Lower leg skin (tissue), 4 donors: ENCODE measurements around the gene CCT7. TPM values are rescaled to one million over a fixed set of nuclear protein-coding genes. Genes with fewer than 3 reads are reported as not detected.
A peak's percentile ranks its signal among the peaks of the same experiment; 100 is the strongest.

Source experiments
- DNase-seq, 2 donors: peaks; one replicate each; pipeline ENCODE4 v3.0.0-alpha.2; 2019; ENCODE audit warnings: low spot score in 2 of 2
- H3K4me3 ChIP-seq: fragments of 200-600 bp; sonication (generic); 2 replicates; pipeline ENCODE4 v1.5.1; 2017; ENCODE audit warnings: mild to moderate bottlenecking, low read depth; ENCODE audit not compliant: poor library complexity, severe bottlenecking
- POLR2A ChIP-seq, 2 donors: fragments of 450-650 bp; IDR thresholded peaks; one replicate each; pipeline ENCODE4 v1.6.1; 2016 to 2017; ENCODE audit warnings: antibody characterized with exemption in 2 of 2, mild to moderate bottlenecking in 1 of 2, moderate library complexity in 1 of 2
- WGBS, 2 donors: methylation state at CpG; one replicate each; pipeline ENCODE4 v1.1.5; 2018; 5-methylcytosine and 5-hydroxymethylcytosine counted together
- intact Hi-C: fragments of 100-400 bp; cut with DNase I; formaldehyde crosslinking; loops from one replicate; pipeline ENCODE4 v1.15.0; 2023; ENCODE audit warnings: low total_unique reads
- total RNA-seq, 4 donors: library from RNA; depleted of rRNA; stranded (reverse); fragments of >200 nt; gene quantifications; one replicate each; pipeline ENCODE4 v1.1.0, GENCODE V29; 2016
- TF ChIP-seq, protein P1 (sequence below), 3 donors: fragments of 450-650 bp; IDR thresholded peaks; one replicate each; pipeline ENCODE4 v1.5.1; 2016; ENCODE audit warnings: antibody characterized with exemption in 3 of 3, mild to moderate bottlenecking in 3 of 3, moderate library complexity in 2 of 3

Gene CCT7
- total RNA-seq, 4 donors from 2014 or later = 141 to 173 (median 156) TPM

DNA sequence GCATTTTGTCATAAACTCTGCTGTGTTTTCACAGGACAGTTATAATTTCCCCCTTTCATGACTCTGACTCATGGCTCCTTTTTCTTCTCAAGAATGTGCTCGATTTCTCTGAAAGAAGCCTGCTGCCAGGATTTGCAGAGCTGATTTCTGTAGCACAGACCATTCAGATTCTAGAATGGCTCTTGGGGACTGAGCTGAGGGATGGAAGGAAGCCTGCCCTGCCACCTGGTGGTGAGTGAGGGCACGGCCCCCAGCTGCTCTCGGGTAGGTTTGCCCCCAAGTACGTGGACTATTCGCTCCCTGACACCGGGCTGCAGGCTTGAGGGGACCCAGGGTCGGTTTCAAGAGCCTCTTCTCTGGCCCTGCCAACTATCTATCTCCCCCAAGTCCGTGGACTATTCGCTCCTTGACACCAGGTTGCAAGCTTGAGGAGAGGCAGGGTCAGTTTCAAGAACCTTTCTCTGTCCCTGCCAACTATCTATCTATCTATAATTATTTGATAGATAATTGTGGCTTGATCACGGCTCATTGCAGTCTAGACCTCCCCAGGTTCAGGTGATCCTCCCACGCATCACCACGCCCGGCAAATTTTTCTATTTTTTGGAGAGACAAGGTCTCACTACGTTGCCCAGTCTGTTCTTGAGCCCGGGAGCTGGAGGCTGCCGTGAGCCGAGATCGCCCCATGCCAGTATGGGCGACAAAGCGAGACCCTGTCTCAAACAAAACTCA lies 21.5 kb upstream of the CCT7 start:
- intact Hi-C loops = no loop called here
- DNase-seq = peak; percentile 34 to 94
- TF ChIP-seq, protein P1, sequence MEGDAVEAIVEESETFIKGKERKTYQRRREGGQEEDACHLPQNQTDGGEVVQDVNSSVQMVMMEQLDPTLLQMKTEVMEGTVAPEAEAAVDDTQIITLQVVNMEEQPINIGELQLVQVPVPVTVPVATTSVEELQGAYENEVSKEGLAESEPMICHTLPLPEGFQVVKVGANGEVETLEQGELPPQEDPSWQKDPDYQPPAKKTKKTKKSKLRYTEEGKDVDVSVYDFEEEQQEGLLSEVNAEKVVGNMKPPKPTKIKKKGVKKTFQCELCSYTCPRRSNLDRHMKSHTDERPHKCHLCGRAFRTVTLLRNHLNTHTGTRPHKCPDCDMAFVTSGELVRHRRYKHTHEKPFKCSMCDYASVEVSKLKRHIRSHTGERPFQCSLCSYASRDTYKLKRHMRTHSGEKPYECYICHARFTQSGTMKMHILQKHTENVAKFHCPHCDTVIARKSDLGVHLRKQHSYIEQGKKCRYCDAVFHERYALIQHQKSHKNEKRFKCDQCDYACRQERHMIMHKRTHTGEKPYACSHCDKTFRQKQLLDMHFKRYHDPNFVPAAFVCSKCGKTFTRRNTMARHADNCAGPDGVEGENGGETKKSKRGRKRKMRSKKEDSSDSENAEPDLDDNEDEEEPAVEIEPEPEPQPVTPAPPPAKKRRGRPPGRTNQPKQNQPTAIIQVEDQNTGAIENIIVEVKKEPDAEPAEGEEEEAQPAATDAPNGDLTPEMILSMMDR (IDR thresholded peaks at IDR 0.05) = peak in 1 of 3 donors; percentile 45
- no peak for TF ChIP-seq POLR2A (IDR thresholded peaks at IDR 0.05)
- WGBS, 2 donors = 53 to 57% methylated on average over 20 of the region's 20 CpGs
- H3K4me3 ChIP-seq = no peak overlapping the region

DNA sequence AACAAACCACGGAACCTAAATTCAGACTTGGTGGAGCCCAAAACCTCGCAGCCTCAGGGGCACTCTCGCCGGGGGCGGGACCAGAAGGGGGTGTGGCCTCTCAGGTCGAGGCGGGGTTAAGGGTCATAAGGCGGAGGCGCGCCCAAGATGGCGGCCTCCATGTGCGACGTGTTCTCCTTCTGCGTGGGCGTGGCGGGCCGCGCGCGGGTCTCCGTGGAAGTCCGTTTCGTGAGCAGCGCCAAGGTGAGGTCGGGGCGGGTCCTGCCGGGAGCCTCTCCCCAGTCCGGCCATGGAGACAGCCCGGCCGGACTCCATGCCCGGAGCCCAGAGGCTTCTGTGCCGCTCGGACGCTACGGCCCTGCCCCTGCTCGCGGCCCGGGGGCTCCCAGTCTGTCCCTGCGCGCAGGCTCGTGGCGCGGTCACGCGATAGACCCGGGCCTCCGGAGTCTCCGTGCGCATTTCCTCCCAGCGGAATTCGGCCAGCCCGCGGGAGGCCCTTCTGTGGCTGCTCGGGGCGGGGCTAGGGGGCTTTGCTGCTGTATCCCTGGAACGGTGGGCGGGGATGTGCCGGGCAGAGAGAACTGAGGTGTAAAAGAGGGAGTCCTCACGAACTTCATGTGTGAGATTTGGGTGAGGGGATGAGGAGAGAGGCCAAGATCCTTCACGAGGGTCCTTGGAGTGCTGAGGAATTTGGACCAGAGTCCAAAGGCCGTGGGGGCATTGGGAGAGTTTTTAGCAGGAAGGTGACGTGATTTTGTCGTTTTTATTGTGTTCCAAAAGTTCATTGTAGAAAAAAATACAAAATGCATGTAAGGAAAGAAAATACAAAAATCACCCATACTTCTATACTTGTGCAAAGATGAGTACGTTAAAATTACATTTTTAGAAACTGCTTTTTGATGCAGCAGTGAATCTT lies 19.7 kb upstream of the CCT7 start, which contains the start of gene SMYD5:
Gene SMYD5, plus strand, starts transcription at position 126 of the 916 bp plus-strand sequence. Its CDS starts 22 bp downstream, at position 148.
- DNase-seq = peak; percentile 85 to 97
- intact Hi-C loops = no loop called here
- TF ChIP-seq, protein P1 (IDR thresholded peaks at IDR 0.05) = no peak
- TF ChIP-seq POLR2A (IDR thresholded peaks at IDR 0.05) = no peak
- peak within 1 kb of the TSS; percentile 83 for H3K4me3 ChIP-seq
- WGBS, 2 donors = 0 to 1% methylated on average over 22 to 23 of the region's 64 CpGs

DNA sequence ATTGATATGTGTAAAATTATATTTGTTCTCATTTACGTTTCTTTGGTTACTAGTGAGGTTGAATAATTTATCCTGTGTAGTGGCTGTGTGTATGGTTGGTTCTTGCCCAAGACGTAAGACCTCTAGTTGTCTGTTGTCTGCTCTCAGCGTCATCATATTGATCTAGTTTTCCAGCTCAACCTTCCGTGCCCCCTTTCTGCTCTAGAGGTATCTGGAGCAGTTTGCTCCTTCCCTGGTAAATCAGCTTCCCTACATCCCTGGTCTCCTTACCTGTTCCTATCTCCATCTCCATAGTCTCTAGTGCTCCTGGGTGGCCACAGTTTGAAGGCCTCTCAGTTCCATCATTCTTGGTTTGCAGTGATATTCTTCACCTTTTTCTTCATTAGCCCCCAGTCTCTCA lies 18.9 kb upstream of the CCT7 start:
- no peak overlapping the region for H3K4me3 ChIP-seq
- WGBS, 2 donors = 67 to 71% methylated on average over 4 of the region's 4 CpGs
- DNase-seq = no peak
- TF ChIP-seq POLR2A (IDR thresholded peaks at IDR 0.05) = no peak
- TF ChIP-seq, protein P1 (IDR thresholded peaks at IDR 0.05) = no peak
- intact Hi-C loops = no loop called here

DNA sequence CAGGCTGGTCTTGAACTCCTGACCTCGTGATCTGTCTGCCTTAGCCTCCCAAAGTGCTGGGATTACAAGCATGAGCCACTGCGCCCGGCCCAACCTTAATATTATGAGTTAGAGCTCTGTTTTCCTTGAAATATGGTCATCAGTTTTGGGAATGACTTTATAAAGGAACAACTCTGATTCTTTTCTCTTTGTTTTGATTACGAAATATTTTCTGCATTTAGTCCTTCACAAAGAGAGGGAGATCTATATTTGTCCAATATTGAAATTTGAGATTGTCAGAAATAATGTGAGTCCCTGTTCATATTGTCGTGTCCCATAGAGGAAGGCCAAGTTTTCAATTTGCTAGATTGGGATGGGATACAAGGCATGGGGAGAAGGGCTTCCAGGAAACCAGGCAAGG lies 16.9 kb upstream of the CCT7 start:
- intact Hi-C loops = no loop called here

DNA sequence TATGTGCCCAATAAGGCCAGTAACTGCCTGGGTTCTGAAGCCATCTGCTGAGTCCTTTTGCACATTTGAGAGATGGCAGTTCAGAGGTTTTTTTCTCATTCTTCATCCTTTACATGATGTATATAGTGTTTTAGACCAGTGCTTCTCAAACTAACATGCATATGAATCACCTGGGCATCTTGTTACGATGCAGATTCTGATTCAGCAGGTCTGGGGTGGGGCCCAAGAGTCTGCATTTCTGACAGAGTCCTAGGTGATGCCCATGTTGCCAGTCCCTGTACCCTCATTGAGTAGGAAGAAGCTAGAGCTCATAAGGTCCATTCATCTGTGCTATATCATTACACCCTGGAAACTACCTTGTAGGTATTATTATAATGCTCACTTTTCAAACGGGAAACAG lies 16.3 kb upstream of the CCT7 start:
- intact Hi-C loops = no loop called here
- no peak for DNase-seq
- H3K4me3 ChIP-seq = no peak overlapping the region
- WGBS, 2 donors = 76 to 78% methylated on average over 2 of the region's 2 CpGs
- TF ChIP-seq, protein P1 (IDR thresholded peaks at IDR 0.05) = no peak
- TF ChIP-seq POLR2A (IDR thresholded peaks at IDR 0.05) = no peak

More for the DNA sequence above, 16.9 kb upstream of the CCT7 start:
- no peak for DNase-seq
- 88 to 93% methylated on average over 5 of the region's 5 CpGs for WGBS, 2 donors
- TF ChIP-seq, protein P1 (IDR thresholded peaks at IDR 0.05) = no peak
- no peak for TF ChIP-seq POLR2A (IDR thresholded peaks at IDR 0.05)
- H3K4me3 ChIP-seq = no peak overlapping the region
